ENCODE measurements around the gene LMF1.
A peak's percentile ranks its signal among the peaks of the same experiment; 100 is the strongest.

The LMF1 gene

DNA sequence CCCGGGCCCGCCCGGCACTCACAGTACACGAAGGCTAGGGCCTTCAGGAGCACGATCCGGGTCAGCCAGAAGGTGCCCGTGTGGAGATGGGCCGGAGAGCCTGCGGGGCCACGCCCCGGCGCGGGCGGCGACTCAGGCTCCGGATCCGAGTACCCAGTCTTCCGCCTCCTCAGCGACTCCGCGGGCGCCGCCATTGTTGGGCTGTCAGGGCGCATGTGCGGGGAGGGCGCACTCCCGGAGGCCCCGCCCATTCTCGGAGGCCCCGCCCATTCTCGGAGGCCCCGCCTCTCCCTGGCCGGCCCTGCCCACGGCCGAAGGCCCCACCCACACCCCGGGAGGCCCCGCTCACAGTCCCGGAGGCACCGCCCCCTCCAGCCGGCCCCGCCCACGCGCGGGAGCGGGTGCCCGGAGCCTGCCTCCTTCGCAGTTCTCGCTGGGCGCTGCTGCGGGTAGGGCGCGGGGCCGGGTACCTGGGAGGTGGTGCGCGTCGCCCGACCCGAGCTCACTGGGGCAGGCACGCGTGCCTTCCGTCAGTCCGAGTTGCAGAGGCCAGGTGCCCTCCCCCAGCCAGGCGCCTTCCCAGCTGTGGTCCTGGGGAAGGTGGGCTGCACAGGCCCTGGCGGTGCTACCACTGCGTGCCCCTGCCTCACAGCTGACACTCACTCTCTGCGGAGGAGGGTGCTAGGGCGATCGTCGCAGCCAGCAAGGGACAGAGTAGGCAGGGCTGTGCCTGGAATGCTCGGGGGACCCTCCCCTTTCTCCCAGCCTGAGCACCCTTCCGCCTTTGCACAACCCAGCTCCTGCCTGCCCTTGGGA is at the start of gene LMF1:
TSS of gene LMF1 (minus strand) at position 219 of the 816 bp plus-strand sequence. CDS start at position 215, 4 bp downstream.
- DNase-seq, result peak; percentile 93 to 96 (median 96)

DNA sequence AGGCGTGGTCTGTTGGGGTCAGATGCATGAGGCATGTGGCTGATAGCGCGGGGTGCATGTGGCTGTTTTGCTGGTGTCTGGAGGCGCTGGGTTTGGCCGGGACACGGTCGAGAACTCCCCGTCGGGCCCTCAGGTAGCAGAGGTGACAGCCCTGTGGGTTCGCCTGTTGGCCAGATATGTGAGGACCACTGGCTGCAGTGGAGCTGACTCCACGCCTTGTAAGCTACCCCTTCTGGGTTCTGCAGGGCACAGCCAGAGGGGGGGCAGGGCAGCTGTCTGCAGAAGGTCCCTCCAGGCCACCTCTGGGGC is 49.3 kb upstream of the LMF1 start:
- DNase-seq, result no peak

DNA sequence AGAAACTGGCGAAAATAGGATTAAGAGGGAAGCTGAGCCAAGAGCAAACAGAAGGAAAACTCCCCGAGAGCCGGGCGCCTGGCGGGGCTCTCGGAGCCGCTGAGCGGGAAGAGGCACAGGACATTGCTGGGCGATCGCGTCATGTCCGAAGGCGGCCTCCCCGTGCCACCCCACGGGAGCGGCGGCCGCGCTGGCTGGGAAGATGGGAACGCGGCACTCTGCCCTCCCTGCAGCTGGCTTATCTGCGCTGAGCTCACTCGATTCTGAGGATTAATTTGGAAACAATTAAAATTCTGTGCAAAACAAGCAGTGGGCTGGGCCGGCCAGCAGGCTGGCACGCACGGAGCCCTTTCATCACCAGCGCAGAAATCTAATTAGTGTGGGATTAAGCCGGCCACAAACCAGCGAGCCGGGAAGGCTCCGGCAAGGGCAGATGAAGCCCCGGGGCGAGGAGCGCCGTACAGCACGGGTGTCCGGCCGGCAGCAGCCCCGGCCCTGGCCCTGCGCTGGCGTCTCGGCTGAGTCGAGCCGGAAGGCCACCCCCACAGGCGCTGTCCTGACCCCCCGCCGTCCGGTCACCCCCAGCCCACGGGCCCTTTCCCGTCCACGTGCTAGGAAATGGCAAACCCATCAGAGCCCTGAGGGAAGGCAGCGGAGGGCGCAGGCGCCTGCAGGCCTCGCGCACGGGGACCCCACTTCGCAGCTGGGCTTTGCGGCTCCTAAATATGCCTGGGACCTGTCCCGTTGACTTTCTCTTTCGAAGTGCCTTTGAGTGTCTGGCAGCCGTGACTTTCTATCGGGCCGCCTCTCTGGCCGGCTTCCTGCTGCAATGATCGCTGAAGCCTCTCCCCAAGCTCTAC is 48.7 kb upstream of the LMF1 start:
- DNase-seq, result peak in 2 of 3 experiments; percentile 55 to 57

DNA sequence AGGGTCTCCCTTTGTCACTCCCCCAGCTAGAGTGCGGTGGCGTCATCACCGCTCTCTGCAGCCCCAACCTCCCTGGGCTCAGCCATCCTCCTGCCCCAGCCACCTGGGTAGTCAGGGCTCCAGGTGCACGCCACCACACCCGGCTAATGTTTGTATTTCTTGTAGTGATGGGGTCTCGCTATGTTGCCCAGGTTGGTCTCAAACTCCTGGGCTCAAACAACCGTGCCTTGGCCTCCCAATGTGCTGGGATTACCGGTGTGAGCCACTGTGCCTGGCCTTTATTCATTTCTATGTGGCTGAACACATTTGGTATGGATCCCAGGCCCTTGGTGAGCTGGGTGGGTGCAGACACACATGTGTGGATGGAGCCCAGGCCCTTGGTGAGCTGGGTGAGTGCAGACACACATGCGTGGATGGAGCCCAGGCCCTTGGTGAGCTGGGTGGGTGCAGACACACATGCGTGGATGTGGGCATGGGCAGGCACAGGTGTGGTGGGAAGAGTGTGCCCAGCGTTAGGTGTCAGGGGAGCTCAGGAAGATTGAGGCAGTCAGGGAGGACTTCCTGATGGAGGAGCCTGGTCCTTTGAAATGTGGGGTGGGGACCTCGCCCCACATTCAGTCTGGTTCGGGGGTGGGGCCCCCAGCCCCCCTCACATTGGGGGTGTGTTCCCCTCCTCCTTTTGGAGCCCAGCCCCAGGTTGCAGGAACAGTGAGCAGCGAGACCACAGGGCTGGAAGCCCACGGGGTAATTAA is 47.8 kb upstream of the LMF1 start:
- DNase-seq, result no peak

DNA sequence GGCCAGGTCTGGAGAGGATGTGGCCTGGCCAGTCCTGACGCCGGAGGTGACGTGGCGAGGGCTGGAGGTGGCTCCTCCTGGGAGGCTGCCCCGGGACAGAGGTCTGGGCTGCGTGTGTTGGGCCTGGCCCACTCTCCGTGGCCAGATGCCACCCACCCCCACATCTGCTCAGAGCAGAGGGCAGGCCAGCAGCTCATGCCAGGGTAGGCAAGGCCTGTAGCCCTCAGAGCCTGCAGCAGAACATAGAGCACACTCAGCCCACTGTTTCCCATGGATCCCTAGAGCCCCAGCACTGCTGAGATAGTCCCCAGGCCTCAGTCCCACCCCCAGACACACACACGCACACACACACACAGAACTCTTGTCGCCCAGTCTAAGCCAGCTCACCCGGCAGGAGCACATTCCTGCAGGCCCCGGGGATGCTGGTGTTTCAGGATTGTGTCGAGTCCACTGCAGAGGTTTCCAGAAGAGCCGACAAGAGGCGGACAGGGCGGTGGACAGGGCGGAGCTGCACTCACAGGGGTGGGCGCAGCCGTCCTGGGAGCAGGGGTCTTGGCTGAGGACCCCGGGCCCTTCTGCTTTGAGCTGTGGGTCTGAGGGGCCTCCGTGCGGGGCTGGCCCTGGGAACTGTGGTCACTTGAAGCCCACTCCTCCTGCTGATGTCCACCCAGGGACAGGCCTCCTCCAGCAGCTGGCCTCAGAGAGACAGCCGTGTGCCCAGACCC is 44.1 kb upstream of the LMF1 start:
- DNase-seq, result no peak

DNA sequence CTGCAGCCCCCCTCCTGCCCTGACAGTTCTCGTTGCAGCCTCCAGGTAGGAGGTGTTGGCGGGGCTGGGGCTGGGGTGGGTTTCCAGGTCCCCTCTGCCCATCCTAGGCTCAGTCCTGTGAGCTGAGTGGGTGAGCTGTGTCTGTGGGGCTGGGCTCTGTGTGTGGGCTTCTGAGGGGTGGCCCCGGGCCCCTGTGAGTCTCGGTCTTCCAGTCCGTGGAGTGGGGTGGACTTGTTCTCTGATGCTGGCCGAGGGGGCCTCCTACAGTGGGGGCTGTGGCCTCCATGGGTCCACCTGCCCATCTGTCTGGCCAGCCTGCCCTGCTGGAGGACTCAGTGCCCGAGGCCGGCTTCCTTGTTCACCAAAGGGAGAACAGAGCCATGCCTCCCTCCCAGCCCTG is 43.4 kb upstream of the LMF1 start:
- DNase-seq, result no peak

DNA sequence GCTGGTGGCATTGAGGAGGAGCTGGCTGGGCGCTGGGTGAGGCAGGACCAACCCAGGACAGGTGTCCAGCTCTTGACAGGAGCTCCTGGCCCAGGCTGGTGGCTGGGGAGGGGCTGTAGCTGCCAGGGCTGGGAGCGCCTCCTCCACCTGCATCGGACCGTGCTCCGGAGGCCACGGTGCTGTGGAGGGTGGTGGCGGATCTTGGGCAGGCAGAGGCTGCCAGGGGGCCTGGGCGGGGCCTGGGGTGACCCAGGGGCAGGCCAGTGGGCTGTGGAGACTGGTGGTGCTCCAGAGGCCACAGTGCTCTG is 42.8 kb upstream of the LMF1 start:
- DNase-seq, result no peak

DNA sequence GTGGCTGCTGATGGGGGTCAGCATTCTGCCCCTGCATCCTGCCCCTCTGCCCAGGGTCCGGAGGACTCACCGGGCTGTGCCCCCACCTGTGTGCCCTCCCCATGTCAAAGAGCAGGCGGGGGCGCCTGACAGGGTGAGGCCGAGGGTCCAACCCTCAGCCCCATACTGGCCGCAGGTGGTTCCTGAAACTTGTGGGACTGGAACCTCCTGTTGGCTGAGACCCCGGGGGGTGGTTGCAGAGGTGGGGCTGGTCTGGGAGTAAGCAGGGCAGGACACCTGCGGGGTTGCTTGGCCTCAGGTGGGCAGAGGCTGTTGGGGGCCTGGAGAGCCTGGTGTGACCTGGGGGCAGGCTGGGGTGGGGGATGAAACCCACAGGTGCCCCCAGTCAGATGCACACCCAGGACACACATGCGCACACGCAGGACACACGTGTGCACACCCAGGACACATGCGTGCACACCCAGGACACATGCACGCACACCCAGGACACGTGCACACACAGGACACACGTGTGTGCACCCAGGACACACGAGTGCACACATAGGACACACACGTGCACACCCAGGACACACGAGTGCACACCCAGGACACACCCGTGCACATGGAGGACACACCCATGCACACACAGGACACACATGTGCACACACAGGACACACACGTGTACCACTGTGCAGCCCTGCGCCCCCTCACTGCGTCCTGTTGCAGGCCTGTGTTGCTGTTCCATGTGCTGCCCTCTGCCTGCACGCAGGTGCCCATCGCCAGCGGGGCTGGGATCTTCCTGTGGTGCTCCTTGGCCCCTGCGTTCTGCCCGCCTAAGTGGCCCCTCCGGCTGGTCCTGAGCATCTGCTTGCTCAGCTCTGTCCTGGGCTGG is 42.2 kb upstream of the LMF1 start:
- no peak for DNase-seq

DNA sequence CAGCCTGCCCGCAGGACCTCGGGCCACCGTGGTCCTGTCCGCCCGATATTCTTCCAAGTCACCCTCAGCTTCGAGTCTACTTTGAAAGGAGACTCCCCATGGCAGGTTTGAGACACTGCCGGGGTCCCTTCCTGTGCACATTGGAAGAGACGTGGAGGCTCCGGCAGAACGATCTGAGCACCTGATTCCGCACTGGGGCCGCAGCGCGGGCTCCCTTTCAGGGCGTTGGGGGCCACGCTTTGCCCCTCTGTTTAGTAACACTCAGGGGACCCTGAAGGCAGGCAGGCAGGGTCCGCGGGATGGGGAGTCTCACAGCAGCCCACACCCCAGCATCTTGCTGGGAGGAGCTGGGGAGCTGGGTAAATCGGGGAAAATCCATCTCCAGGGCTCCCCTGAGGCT is 41.4 kb upstream of the LMF1 start:
- DNase-seq, result no peak

DNA sequence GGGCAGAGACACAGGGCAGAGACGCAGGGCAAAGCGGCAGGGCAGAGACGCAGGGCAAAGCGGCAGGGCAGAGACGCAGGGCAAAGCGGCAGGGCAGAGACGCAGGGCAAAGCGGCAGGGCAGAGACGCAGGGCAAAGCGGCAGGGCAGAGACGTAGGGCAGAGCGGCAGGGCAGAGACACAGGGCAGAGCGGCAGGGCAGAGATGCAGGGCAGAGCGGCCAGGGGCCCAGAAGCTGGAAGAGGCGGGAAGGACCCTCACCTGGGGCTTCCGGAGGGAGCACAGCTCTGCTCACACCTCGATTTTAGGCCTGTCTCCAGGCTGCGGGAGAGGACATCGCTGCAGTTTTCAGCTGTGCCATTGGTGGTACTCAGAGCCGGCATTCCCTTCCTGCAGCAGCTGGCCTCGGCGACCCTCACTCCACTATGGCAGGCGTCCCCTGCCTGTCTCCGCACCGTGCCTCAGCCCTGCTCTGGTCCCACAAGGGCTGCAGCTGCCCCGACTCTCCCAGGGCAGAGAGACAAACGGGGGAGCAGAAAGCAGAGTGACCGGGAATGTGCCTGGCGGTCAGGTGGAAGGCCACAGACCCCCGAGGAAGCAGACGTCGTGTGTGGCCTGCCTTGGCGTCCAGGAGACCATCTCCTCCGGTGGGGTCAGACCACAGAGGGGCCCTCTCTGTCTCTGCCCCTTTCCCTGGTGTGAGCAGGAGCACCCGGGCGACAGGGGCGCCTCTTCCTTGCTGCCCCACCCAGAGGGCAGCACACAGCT is 40.7 kb upstream of the LMF1 start:
- DNase-seq, result no peak

DNA sequence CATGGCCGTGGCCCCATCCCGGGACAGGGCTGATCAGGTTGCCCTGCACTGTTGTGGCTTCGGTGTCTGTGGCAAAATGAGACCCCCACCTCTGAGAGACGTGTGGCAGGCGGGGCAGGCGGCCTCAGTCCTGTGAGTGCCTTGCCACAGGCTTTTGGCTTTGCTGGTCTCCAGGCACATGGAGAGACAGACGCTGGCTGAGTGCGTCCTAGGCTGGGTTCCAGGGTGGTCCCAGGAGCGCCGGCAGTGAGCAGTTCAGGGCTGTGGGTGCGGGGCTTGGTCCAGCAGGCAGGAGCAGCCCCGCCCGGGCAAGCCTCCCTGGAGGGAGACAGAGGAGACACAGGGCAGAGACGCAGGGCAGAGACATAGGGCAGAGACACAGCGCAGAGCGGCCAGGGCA is 40.0 kb upstream of the LMF1 start:
- no peak for DNase-seq

DNA sequence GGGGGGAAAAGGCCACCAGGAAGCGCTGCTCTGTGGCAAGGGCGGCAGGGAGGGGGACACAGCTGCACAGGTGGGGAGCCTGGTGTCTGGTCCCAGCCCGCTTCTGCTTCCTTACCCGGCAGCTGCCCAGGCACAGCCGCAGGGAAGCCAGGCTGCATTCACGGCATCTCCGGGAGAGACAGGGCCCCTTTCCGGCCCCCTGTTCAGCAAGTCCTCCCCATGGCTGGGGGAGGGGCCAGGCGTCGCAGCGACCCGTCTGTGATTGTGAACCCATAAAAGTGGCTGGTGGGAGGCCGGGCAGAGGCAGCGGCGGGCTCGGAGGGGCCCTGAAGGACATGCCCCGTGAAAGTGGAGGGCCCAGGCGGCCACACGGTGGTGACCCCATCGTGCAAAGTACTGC is 39.5 kb upstream of the LMF1 start:
- DNase-seq, result no peak

DNA sequence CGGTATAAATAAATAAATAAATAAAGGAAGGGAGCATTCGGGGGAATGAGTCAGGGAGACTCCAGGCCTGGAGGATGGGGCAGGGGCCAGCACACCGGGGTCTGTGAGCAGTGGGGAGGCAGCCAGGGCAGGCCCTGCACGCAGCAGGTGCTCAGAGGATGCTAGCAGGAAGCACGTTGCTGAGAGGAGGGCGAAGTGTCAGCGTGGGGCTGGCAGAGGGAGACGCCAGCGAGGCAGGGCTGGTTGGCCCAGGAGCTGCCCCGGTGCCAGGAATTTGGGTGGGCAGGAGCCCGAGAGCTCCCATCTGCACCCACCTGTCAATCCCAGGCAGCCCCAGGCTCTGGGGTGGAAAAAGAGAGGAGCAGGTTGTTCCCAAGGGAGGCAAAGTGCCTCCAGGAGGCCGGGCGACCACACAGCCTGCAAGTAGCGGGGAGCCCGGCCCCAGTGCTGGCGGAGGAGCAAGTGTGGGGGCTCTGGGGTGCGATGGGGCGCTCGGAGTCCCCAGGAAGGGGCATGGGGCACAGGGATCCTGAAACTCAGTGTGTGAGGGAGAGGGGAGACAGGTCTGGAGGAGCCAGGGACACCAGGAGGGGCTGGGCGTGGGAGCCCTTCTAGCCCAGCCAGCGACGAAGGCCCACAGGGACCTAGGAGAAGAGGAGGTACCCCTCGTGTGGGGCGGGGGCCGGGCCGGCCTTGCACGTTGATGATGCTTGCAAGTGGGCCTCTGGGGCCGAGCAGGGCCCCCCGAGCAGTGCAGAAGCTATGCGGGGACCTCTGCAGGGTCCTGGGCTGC is 38.8 kb upstream of the LMF1 start:
- DNase-seq, result no peak

DNA sequence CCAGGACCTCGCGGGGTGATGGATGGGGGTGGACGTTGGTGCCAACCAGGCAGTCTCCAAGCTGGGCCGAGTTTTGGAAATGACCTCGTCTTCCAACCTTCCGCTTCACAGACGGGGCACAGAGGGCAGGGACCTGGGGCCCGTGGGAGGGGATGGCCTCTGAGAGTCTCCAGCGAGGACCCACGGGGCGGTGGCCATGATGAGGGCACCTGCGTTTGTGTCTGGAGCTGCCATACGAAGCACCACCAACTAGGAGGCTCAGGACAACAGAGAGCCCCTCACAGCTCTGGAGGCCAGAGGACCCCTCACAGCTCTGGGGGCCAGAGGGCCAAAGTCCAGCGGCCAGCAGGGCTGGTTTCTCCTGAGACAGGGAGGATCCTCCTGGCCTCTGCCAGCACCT is 37.3 kb upstream of the LMF1 start:
- DNase-seq, result no peak

DNA sequence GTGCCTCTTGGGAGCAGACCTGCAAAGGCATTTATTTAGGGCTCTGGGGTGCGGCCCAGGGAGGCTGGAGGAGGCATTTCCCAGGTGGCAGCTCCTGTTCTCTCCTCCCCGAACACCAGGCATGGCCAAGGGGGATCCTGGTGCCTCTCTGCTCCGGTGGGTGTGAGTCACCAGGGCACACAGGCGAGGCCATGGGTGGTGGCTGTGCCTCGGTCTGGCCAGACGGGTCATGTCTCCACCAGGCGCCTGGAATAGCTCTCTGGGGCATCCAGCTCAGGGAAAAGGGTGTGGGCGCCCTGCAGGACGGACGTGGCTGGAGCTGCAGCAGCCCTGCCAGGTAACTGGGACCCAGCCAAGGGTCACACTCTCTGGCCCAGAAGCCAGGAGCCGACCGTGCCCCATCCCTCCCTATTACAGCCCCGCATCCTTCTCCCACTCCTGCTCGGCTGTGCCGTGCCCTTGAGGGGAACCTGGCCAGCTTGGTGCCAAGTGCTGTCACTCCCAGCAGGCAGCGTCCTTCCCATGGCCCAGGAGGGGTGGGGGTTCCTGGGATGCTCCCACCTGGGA is 36.6 kb upstream of the LMF1 start:
- DNase-seq, result no peak

DNA sequence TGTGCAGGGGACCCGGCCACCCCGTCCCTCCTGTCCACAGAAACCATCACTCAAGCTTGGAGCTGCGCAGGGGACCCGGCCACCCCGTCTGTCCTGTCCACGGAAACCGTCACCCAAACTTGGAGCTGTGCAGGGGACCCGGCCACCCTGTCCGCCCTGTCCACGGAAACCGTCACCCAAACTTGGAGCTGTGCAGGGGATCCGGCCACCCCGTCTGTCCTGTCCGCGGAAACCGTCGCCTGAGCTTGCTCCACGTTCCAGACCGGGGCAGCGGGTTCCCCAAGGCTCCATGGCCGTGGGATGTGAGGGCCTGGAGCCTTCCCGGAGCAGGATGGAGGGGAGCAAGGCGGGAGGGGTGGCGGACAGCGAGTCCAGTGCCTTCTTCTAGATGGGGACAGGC is 36.0 kb upstream of the LMF1 start:
- no peak for DNase-seq

DNA sequence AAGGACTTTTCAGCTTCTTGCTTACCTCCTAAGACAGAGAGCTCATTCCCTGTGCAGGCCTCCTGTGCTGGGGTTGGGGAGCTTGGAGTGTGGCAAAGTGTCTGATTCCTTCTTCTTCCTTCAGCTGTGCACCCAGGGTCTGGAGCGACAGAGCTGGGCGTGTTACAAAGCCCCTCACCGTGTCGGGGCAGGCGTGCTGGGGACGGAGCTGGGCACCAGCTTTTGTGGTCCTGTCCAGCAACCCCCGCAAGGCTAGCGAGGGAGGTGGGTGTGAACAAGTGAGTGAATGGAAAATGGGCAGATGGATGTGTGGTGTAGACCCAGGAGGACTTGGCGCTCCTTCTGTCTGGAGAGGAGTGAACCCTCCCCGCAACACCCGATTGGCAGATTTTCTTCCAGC is 34.5 kb upstream of the LMF1 start:
- no peak for DNase-seq

DNA sequence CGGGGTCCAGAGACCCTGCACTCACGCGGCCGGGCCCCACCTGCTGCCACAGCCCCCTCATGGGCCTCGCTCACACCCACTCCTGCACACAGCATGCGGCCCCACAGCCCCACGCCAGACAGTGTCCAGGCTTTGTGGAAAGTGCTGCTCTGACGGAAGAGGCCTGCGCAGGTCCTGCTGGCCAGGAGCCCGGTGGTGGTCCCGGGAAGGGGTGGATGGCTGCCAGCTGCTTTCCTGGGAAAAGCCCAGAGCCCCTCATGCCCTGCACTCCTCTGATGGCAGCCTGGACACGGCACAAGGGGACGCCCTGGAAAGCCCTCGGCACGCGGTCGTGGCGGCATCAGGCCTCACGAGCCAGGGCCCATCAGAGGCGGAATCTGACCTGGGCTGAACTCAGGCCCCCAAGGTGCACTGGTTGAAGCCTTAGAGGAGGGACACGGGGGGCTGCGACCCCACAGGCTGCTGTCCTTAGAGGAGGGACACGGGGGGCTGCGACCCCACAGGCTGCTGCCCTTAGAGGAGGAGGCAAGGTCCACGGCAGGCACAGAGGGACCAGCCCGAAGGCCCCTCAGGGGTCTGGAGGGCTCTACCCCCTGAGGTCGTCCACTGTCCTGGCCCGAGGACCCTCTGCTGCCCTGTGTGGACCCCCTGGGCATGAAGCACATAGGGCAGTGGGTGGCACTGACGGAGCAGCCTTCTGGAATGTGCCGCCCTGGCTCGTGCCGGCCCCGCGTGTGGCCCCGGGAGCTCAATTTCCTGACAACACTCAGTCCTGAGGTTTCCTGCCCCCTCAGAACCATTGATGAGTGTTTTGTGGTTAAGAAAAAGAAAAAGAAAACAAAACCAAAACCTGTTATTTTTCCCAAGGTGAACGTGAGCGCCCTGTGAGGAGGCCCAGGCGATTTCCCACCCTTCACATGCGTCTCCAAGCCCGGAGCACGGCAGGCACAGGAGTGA is 32.9 kb upstream of the LMF1 start:
- DNase-seq, result no peak
